Calu3 (cell line): ENCODE data around the gene TAPT1. TPM values are rescaled to one million over a fixed set of nuclear protein-coding genes. Genes with fewer than 3 reads are reported as not detected.

ENCODE experiments used
- BruUV-seq: library from RNA; stranded (reverse); fragments of 400-500 nt; replicated peaks from 2 replicates; lab custom pipeline; 2021; lab: Mats Ljungman, UMichigan
- CTCF ChIA-PET: fragments of 300-600 bp; sonication (Branson Sonifier 250); formaldehyde crosslinking; loops from one replicate; lab custom pipeline; 2022; ENCODE audit warnings: antibody characterized with exemption; lab: Charles Lee
- DNase-seq: peaks from one replicate; pipeline ENCODE4 v3.0.0; 2022
- H3K27ac Mint-ChIP-seq: one replicate; pipeline ENCODE4 v1.8.0; 2022; ENCODE audit warnings: mixed read lengths; ENCODE audit not compliant: unreplicated experiment
- H3K27me3 Mint-ChIP-seq: one replicate; pipeline ENCODE4 v1.8.0; 2022; ENCODE audit warnings: mixed read lengths; ENCODE audit not compliant: unreplicated experiment
- H3K36me3 Mint-ChIP-seq: one replicate; pipeline ENCODE4 v1.8.0; 2022; ENCODE audit warnings: mild to moderate bottlenecking, moderate library complexity, mixed read lengths; ENCODE audit not compliant: insufficient read depth, unreplicated experiment
- H3K4me1 Mint-ChIP-seq: one replicate; pipeline ENCODE4 v1.8.0; 2022; ENCODE audit warnings: mild to moderate bottlenecking, low read depth, mixed read lengths; ENCODE audit not compliant: unreplicated experiment
- H3K4me3 Mint-ChIP-seq: one replicate; pipeline ENCODE4 v1.8.0; 2022; ENCODE audit warnings: mild to moderate bottlenecking, low read depth, moderate library complexity, mixed read lengths; ENCODE audit not compliant: unreplicated experiment
- H3K9me3 Mint-ChIP-seq: one replicate; pipeline ENCODE4 v1.8.0; 2022; ENCODE audit warnings: low read depth, mixed read lengths; ENCODE audit not compliant: unreplicated experiment
- intact Hi-C: fragments of 100-400 bp; cut with micrococcal nuclease; formaldehyde crosslinking; loops from one replicate; pipeline ENCODE4 v1.10.0; 2022; ENCODE audit not compliant: unreplicated experiment
- total RNA-seq: library from RNA; stranded (reverse); gene quantifications from 2 replicates; pipeline ENCODE4 v1.2.3, GENCODE V29; 2022
- TF ChIP-seq, protein P1 (sequence below): fragments of 200-600 bp; IDR thresholded peaks from one replicate; pipeline ENCODE4 v1.8.0; 2022; ENCODE audit warnings: antibody characterized with exemption; ENCODE audit not compliant: unreplicated experiment

TAPT1 gene
- total RNA-seq, 1 experiment from 2014 or later: 31.5 TPM

DNA sequence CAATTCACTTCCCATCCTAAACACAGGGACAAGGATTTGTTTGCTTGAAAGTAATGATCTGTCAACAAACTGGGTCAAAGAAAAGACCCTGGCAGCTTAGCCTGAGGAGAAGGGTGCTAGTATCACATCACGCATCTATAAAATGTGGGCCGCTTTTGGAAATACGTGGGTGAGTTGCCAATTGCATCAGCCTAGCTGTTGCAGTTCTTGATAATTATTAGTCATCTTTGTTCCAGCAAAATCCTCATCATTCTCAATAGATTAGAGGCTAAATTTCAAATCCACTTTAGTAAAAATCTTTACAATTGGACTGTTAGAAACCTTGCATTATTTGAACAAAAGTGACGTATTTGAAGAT lies 33.6 kb upstream of the TAPT1 start:
- CTCF ChIA-PET: no interaction called here

DNA sequence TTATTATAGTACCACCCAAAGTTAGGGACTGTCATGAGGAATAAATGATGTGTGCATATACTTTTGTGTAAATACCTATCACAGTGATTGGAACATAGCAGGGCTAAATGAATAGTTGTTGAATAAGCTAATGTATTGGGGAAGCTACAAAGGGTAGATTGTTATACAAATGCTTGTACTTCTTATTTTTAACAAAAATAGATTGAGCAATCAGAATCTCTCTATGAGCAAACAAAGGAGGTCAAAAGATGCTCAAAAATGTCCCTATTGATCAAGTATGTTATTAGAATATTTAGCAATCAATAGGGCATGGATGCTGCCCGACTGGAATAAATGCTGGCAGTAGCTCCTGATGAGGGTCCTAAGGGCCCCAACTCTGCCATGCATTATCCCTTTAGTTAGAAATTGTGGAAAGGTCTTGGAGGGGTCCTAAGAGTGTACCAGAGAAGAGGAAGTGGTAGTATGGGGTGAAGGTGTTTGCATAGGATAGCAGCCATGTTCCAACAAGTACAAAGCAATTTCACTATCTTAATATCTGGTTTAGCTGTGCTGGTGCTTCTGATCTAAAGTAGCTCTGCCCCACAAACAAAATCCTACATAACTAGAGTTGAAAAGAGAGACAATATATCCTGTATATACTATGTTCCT lies 33.1 kb upstream of the TAPT1 start:
- no peak overlapping the region for H3K4me3 Mint-ChIP-seq
- DNase-seq: no peak
- TF ChIP-seq, protein P1, sequence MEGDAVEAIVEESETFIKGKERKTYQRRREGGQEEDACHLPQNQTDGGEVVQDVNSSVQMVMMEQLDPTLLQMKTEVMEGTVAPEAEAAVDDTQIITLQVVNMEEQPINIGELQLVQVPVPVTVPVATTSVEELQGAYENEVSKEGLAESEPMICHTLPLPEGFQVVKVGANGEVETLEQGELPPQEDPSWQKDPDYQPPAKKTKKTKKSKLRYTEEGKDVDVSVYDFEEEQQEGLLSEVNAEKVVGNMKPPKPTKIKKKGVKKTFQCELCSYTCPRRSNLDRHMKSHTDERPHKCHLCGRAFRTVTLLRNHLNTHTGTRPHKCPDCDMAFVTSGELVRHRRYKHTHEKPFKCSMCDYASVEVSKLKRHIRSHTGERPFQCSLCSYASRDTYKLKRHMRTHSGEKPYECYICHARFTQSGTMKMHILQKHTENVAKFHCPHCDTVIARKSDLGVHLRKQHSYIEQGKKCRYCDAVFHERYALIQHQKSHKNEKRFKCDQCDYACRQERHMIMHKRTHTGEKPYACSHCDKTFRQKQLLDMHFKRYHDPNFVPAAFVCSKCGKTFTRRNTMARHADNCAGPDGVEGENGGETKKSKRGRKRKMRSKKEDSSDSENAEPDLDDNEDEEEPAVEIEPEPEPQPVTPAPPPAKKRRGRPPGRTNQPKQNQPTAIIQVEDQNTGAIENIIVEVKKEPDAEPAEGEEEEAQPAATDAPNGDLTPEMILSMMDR: no peak
- no peak overlapping the region for H3K27ac Mint-ChIP-seq
- intact Hi-C loops: no loop called here
- H3K27me3 Mint-ChIP-seq: no peaks in the 10 kb centered on the region
- H3K36me3 Mint-ChIP-seq: no peaks in the 10 kb centered on the region
- CTCF ChIA-PET: no interaction called here
- peaks cover 3% of the 10 kb centered on the region for H3K9me3 Mint-ChIP-seq
- BruUV-seq: no TSS peak
- H3K4me1 Mint-ChIP-seq: peaks cover 3% of the 10 kb centered on the region

More for the DNA sequence above, 33.6 kb upstream of the TAPT1 start:
- Mint-ChIP-seq H3K27me3 (no peaks in the 10 kb centered on the region), H3K9me3 (peaks cover 3% of the 10 kb centered on the region), H3K4me1 (no peaks in the 10 kb centered on the region), H3K27ac (no peak overlapping the region), H3K4me3 (no peak overlapping the region), H3K36me3 (no peaks in the 10 kb centered on the region)
- TF ChIP-seq, protein P1: no peak
- no peak for DNase-seq
- intact Hi-C loops: loop anchor here (10.0 kb wide), 1 partner anchor 455 kb away; no protein-coding TSS in a partner anchor
- BruUV-seq: no TSS peak

DNA sequence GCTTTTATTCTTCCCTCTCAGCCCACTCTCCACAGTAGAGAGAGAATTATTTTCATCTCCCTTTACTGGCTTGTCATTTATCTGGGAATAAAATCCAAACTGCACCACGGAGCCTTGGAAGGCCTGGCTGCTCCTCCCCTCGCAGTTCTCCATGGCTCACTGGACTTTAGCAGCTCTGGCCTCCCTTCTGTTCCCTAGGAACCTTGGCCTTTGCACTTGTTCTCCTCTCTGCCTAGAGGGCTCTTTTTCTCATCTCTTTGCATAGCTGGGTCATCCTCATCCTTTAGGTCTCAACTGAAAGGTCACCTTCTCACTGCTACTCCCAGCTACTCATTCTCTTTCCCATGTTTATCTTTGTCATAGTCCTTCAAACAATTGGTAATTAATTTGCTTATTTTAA lies 31.3 kb upstream of the TAPT1 start:
- H3K27ac Mint-ChIP-seq: no peak overlapping the region
- H3K4me1 Mint-ChIP-seq: peaks cover 20% of the 10 kb centered on the region
- no peaks in the 10 kb centered on the region for H3K36me3 Mint-ChIP-seq
- TF ChIP-seq, protein P1: no peak
- no peak for DNase-seq
- intact Hi-C loops: no loop called here
- CTCF ChIA-PET: interaction anchor here (0.6 kb wide), 1 partner anchor 85 kb away, joined by 3 read pairs; no protein-coding TSS in a partner anchor
- H3K9me3 Mint-ChIP-seq: peaks cover 3% of the 10 kb centered on the region
- H3K4me3 Mint-ChIP-seq: no peak overlapping the region
- no TSS peak for BruUV-seq
- no peaks in the 10 kb centered on the region for H3K27me3 Mint-ChIP-seq

DNA sequence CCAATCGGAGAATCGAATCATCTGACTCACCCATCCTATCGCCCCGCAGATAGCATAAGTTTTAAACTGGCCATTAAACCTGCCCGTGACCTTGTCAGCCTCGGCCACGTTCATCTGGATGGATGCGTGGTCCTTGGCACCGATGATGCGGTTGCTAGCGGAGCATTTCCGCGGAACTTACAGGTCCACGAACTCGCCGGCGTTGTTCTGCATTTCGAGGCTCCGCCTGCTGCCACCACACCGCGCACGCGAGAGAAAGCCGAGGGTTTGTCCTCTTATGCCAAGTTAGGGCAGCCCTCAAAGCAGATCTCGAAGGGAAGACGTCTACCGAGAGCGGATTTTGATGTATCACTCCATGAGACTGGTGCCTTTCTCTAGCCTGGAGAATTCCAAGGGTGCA lies 30.1 kb upstream of the TAPT1 start:
- DNase-seq: no peak
- H3K9me3 Mint-ChIP-seq: peaks cover 3% of the 10 kb centered on the region
- intact Hi-C loops: no loop called here
- H3K27me3 Mint-ChIP-seq: no peaks in the 10 kb centered on the region
- TF ChIP-seq, protein P1: no peak
- peaks cover 31% of the 10 kb centered on the region for H3K4me1 Mint-ChIP-seq
- CTCF ChIA-PET: no interaction called here
- H3K27ac Mint-ChIP-seq: no peak overlapping the region
- H3K4me3 Mint-ChIP-seq: no peak overlapping the region
- BruUV-seq: no TSS peak
- H3K36me3 Mint-ChIP-seq: no peaks in the 10 kb centered on the region
